ENCODE measurements around the gene AMFR. TPM values are rescaled to one million over a fixed set of nuclear protein-coding genes. Genes with fewer than 3 reads are reported as not detected.

The AMFR gene
- total and polyA plus RNA-seq, 4 donors = 39.5 to 86.1 (median 61.2) TPM

DNA sequence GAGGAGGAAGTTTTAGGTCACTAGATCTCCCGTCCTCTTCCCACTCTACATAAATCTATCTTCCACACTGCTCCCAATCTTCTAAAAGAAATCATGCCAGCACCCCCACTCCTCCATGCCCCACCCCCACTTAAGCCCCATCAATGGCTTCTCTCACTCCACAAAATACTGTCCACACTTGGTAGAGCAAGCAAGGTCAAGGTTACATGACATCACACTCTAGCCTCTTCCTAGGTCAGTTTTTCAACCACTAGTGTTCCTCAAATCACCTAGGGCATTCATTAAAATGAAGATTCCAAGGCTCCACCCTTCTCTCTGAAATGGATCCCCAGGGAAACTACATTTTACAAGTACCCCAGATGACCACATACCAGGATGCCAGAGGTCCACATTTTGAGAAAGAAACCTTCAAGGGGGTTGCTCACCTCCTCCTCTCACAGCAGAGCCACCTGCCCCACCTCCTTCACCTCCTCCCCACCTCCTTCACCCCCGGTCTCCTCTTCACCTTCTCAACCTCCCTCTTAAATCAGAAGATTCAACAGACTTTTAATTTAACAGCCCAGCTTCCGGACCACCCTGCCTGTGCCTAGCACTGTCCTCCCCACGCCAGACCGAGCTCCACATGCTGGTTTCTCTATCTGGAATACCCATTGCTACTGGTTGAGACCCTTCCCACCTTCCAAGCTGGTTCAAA, 3.2 kb downstream of the AMFR start:
- TF ChIP-seq, protein P1, sequence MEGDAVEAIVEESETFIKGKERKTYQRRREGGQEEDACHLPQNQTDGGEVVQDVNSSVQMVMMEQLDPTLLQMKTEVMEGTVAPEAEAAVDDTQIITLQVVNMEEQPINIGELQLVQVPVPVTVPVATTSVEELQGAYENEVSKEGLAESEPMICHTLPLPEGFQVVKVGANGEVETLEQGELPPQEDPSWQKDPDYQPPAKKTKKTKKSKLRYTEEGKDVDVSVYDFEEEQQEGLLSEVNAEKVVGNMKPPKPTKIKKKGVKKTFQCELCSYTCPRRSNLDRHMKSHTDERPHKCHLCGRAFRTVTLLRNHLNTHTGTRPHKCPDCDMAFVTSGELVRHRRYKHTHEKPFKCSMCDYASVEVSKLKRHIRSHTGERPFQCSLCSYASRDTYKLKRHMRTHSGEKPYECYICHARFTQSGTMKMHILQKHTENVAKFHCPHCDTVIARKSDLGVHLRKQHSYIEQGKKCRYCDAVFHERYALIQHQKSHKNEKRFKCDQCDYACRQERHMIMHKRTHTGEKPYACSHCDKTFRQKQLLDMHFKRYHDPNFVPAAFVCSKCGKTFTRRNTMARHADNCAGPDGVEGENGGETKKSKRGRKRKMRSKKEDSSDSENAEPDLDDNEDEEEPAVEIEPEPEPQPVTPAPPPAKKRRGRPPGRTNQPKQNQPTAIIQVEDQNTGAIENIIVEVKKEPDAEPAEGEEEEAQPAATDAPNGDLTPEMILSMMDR (IDR thresholded peaks at IDR 0.05; ENCODE audit: control extremely low read depth, extremely low read depth) = no peak
- Histone ChIP-seq H3K36me3 (ENCODE audit: control insufficient read depth in 4 of 4, insufficient read depth in 4 of 4, low read length in 4 of 4) (no peaks in the 10 kb centered on the region), H3K27me3 (ENCODE audit: control insufficient read depth in 3 of 3, insufficient read depth in 3 of 3, low read length in 2 of 3) (peaks cover 0 to 6% (median 0%) of the 10 kb centered on the region in 3 donors), H3K4me3 (no peak overlapping the region), H3K9me3 (ENCODE audit: control insufficient read depth in 4 of 4, insufficient read depth in 3 of 4, low read length in 3 of 4) (no peaks in the 10 kb centered on the region), H3K9ac (ENCODE audit: insufficient read depth in 1 of 2, low read length in 2 of 2) (no peak overlapping the region), H3K27ac (ENCODE audit: low read depth in 1 of 2, low read length in 1 of 2) (no peak overlapping the region), H3K4me1 (ENCODE audit: control insufficient read depth in 5 of 5, insufficient read depth in 5 of 5, low read length in 5 of 5) (peaks cover 4 to 25% (median 7%) of the 10 kb centered on the region in 5 donors)
- no peak for ATAC-seq (ENCODE audit: insufficient read depth, low FRiP score)
- WGBS, 2 donors = 88 to 89% methylated on average over 5 of the region's 5 CpGs
- DNase-seq = no peak

DNA sequence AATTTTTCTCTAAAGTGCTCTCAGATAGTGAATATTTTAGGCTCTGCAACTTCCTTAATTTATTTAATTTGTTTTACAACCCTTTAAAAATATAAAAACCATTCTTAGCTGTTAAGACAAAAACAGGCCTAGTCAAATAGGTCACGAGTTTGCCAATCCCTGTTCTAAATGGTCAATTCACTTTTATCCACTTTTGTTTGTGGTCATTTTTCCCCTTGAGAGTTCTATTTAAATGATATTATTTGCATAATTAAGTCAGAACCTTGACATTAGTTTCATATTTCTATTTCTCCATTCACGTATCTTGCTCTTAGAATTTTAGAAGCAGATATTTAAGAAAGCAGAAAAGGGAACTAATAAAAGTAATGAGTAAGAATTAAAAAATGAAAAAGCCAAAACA, 4.0 kb downstream of the AMFR start:
- TF ChIP-seq, protein P1 (IDR thresholded peaks at IDR 0.05; ENCODE audit: control extremely low read depth, extremely low read depth) = no peak
- no peak overlapping the region for H3K4me3 ChIP-seq
- DNase-seq = no peak
- no peak for ATAC-seq (ENCODE audit: insufficient read depth, low FRiP score)
- 85 to 89% methylated on average over 2 of the region's 2 CpGs for WGBS, 2 donors
- H3K4me1 ChIP-seq (ENCODE audit: control insufficient read depth in 5 of 5, insufficient read depth in 5 of 5, low read length in 5 of 5) = peaks cover 4 to 25% (median 7%) of the 10 kb centered on the region in 5 donors
- no peaks in the 10 kb centered on the region for H3K9me3 ChIP-seq (ENCODE audit: control insufficient read depth in 4 of 4, insufficient read depth in 3 of 4, low read length in 3 of 4)
- no peak overlapping the region for H3K9ac ChIP-seq (ENCODE audit: insufficient read depth in 1 of 2, low read length in 2 of 2)
- no peak overlapping the region for H3K27ac ChIP-seq (ENCODE audit: low read depth in 1 of 2, low read length in 1 of 2)
- peaks cover 0 to 6% (median 0%) of the 10 kb centered on the region in 3 donors for H3K27me3 ChIP-seq (ENCODE audit: control insufficient read depth in 3 of 3, insufficient read depth in 3 of 3, low read length in 2 of 3)
- H3K36me3 ChIP-seq (ENCODE audit: control insufficient read depth in 4 of 4, insufficient read depth in 4 of 4, low read length in 4 of 4) = no peaks in the 10 kb centered on the region

DNA sequence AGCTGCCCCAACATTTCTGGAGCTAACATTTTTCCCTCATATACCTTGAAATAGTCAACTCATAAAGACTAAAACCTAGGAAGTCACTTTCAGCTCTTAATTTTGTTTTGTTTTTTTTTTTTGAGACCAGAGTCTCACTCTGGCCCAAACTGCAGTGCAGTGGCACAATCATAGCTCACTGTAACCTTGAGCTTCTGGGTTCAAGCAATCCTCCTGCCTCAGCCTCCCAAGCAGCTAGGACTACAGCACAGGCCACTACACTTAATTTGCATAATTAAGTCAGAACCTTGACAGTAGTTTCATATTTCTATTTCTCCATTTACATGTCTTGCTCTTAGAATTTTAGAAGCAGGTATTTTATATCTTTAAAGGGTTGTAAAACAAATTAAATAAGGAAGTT, 4.7 kb downstream of the AMFR start:
- ATAC-seq (ENCODE audit: insufficient read depth, low FRiP score) (no peak), DNase-seq (no peak)
- Histone ChIP-seq H3K9ac (ENCODE audit: insufficient read depth in 1 of 2, low read length in 2 of 2) (no peak overlapping the region), H3K4me3 (no peak overlapping the region), H3K4me1 (ENCODE audit: control insufficient read depth in 5 of 5, insufficient read depth in 5 of 5, low read length in 5 of 5) (peaks cover 4 to 25% (median 7%) of the 10 kb centered on the region in 5 donors), H3K27me3 (ENCODE audit: control insufficient read depth in 3 of 3, insufficient read depth in 3 of 3, low read length in 2 of 3) (peaks cover 0 to 6% (median 0%) of the 10 kb centered on the region in 3 donors), H3K9me3 (ENCODE audit: control insufficient read depth in 4 of 4, insufficient read depth in 3 of 4, low read length in 3 of 4) (no peaks in the 10 kb centered on the region), H3K27ac (ENCODE audit: low read depth in 1 of 2, low read length in 1 of 2) (no peak overlapping the region), H3K36me3 (ENCODE audit: control insufficient read depth in 4 of 4, insufficient read depth in 4 of 4, low read length in 4 of 4) (no peaks in the 10 kb centered on the region)
- TF ChIP-seq, protein P1 (IDR thresholded peaks at IDR 0.05; ENCODE audit: control extremely low read depth, extremely low read depth) = no peak

Data from lung (tissue), 12 donors.